HepG2 (cell line): ENCODE measurements around the gene REEP6. TPM values are rescaled to one million over a fixed set of nuclear protein-coding genes. Genes with fewer than 3 reads are reported as not detected.

Source experiments
- FOXP4 ChIP-seq: sonication (generic); formaldehyde crosslinking; IDR thresholded peaks from 2 replicates; pipeline ENCODE4 v1.4.0; 2020; ENCODE audit warnings: missing genetic modification reagents
- GABPA ChIP-seq, 2 experiments: IDR thresholded peaks; 2 replicates each; pipeline ENCODE4 v1.6.1; 2011 to 2016; ENCODE audit warnings: low read depth in 2 of 2, low read length in 1 of 2, missing biosample characterization in 1 of 2, missing genetic modification characterization in 1 of 2
- HIC2 ChIP-seq: sonication (generic); formaldehyde crosslinking; IDR thresholded peaks from 2 replicates; pipeline ENCODE4 v1.9.0; 2022; ENCODE audit warnings: low read depth, missing genetic modification reagents
- HNRNPL ChIP-seq: fragments of 200-400 bp; formaldehyde crosslinking; IDR thresholded peaks from 2 replicates; pipeline ENCODE4 v1.6.1; 2017; ENCODE audit warnings: mild to moderate bottlenecking, low read depth, low read length
- KAT7 ChIP-seq: IDR thresholded peaks from 2 replicates; pipeline ENCODE4 v1.6.1; 2018; ENCODE audit warnings: borderline replicate concordance, missing compliant biosample characterization
- MYPOP ChIP-seq: sonication (generic); formaldehyde crosslinking; IDR thresholded peaks from 2 replicates; pipeline ENCODE4 v1.8.1; 2023; ENCODE audit warnings: mild to moderate bottlenecking, moderate library complexity, missing genetic modification reagents
- NCOR1 ChIP-seq: fragments of 200-600 bp; sonication (generic); IDR thresholded peaks from 2 replicates; pipeline ENCODE4 v1.7.0; 2017; ENCODE audit warnings: antibody characterized with exemption, low read length, borderline replicate concordance
- NKX3-1 ChIP-seq: sonication (generic); formaldehyde crosslinking; IDR thresholded peaks from 2 replicates; pipeline ENCODE4 v1.5.0; 2020; ENCODE audit warnings: missing genetic modification reagents
- NR2F1 ChIP-seq, 2 experiments: fragments of 450-650 bp in 1 of 2; formaldehyde crosslinking in 1 of 2; IDR thresholded peaks; 2 replicates each; pipeline versions ENCODE4 v1.5.0 to v1.6.1; 2016 to 2020; ENCODE audit warnings: mild to moderate bottlenecking in 1 of 2, missing compliant biosample characterization in 1 of 2, missing genetic modification reagents in 1 of 2, moderate library complexity in 1 of 2
- PPARG ChIP-seq: conservative IDR thresholded peaks from 2 replicates; pipeline ENCODE4 v1.6.1; 2016; ENCODE audit warnings: missing biosample characterization, missing genetic modification reagents
- REXO4 ChIP-seq: sonication (generic); formaldehyde crosslinking; IDR thresholded peaks from 2 replicates; pipeline ENCODE4 v1.8.0; 2022; ENCODE audit warnings: missing genetic modification reagents, mild to moderate bottlenecking, borderline replicate concordance
- TARDBP ChIP-seq: sonication (generic); formaldehyde crosslinking; IDR thresholded peaks from 2 replicates; pipeline ENCODE4 v1.8.0; 2022; ENCODE audit warnings: mild to moderate bottlenecking, missing genetic modification reagents
- TFDP1 ChIP-seq: IDR thresholded peaks from 2 replicates; pipeline ENCODE4 v1.6.1; 2016; ENCODE audit warnings: missing compliant biosample characterization, missing genetic modification reagents, borderline replicate concordance
- ZFP41 ChIP-seq: sonication (generic); formaldehyde crosslinking; IDR thresholded peaks from 2 replicates; pipeline ENCODE4 v1.4.0; 2020; ENCODE audit warnings: mild to moderate bottlenecking, missing genetic modification reagents, borderline replicate concordance
- ZMAT3 ChIP-seq: sonication (generic); formaldehyde crosslinking; conservative IDR thresholded peaks from 2 replicates; pipeline ENCODE4 v1.7.0; 2021; ENCODE audit warnings: missing genetic modification reagents
- ZNF124 ChIP-seq: sonication (generic); formaldehyde crosslinking; IDR thresholded peaks from 2 replicates; pipeline ENCODE4 v1.4.0; 2020; ENCODE audit warnings: missing genetic modification reagents
- ZNF143 ChIP-seq: sonication (generic); formaldehyde crosslinking; IDR thresholded peaks from 2 replicates; pipeline ENCODE4 v1.4.0; 2020; ENCODE audit warnings: missing genetic modification reagents
- ZNF274 ChIP-seq: sonication (generic); formaldehyde crosslinking; IDR thresholded peaks from 2 replicates; pipeline ENCODE4 v1.5.1; 2020; ENCODE audit warnings: mild to moderate bottlenecking, missing genetic modification reagents
- ZNF282 ChIP-seq: fragments of 450-650 bp; IDR thresholded peaks from 2 replicates; pipeline ENCODE4 v1.6.1; 2018; ENCODE audit not compliant: partially characterized antibody
- ZNF749 ChIP-seq: sonication (generic); formaldehyde crosslinking; IDR thresholded peaks from 2 replicates; pipeline ENCODE4 v1.8.0; 2022; ENCODE audit warnings: mild to moderate bottlenecking, missing genetic modification reagents, moderate library complexity, borderline replicate concordance
- ZSCAN31 ChIP-seq: sonication (generic); formaldehyde crosslinking; IDR thresholded peaks from 2 replicates; pipeline ENCODE4 v1.5.0; 2020; ENCODE audit warnings: low read depth, mild to moderate bottlenecking, missing genetic modification reagents
- polyA plus RNA-seq, 8 experiments: library from polyadenylated mRNA; depleted of rRNA in 3 of 8; stranded (reverse) in 7 of 8; unstranded in 1 of 8; fragments of >200 nt; fragmentation: Illumina TruSeq in 4 of 8; extraction: Trizol in 4 of 8; gene quantifications; 2 replicates each; pipeline versions ENCODE4 v1.2.1 to v1.2.3, GENCODE V29; 2011 to 2016; ENCODE audit warnings: low read depth in 4 of 8, missing spikeins in 1 of 8, mixed read lengths in 1 of 8; ENCODE audit not compliant: insufficient read depth in 1 of 8
- total RNA-seq, 5 experiments: library from RNA; depleted of rRNA; stranded (reverse); fragments of >200 nt; fragmentation: Illumina TruSeq; extraction: Trizol; gene quantifications; 2 replicates each; pipeline ENCODE4 v1.2.3, GENCODE V29; 2016; ENCODE audit warnings: low read depth in 1 of 5

REEP6 gene
- total and polyA plus RNA-seq, 2 of the 13 experiments (the other 11 are each of a cell fraction or from before 2014, with no cell fraction given), result 10.0 to 28.8 TPM

- no peak for TF ChIP-seq FOXP4 (CRISPR knock-in tag)
- TF ChIP-seq HIC2 (CRISPR knock-in tag), result peak; percentile 99
- TF ChIP-seq ZMAT3 (CRISPR knock-in tag), result 0 out of 2 replicates have a peak, but pooled peaks have one; percentile 35
- TF ChIP-seq NR2F1 (CRISPR knock-in tag; IDR thresholded peaks at IDR 0.05), result peak; percentile 70 to 83
- peak; percentile 5; the same call in 1 of the 2 replicates for TF ChIP-seq PPARG (CRISPR knock-in tag)
- TF ChIP-seq KAT7 (CRISPR knock-in tag), result 0 out of 2 replicates have a peak, but pooled peaks have one; percentile 25
- TF ChIP-seq MYPOP, result 0 out of 2 replicates have a peak, but pooled peaks have one; percentile 17
- TF ChIP-seq HNRNPL, result peak; percentile 100
- TF ChIP-seq NCOR1, result no peak
- 0 out of 2 replicates have a peak, but pooled peaks have one; percentile 26 for TF ChIP-seq ZFP41
- no peak for TF ChIP-seq ZNF124 (CRISPR knock-in tag)
- TF ChIP-seq ZNF749 (CRISPR knock-in tag), result 0 out of 2 replicates have a peak, but pooled peaks have one; percentile 50
- 0 out of 2 replicates have a peak, but pooled peaks have one; percentile 16 for TF ChIP-seq TFDP1
- peak; percentile 48; the same call in 1 of the 2 replicates for TF ChIP-seq TARDBP (CRISPR knock-in tag)
- no peak for TF ChIP-seq GABPA (IDR thresholded peaks at IDR 0.05; ENCODE audit: low read depth, low read length)
- TF ChIP-seq GABPA (CRISPR knock-in tag; IDR thresholded peaks at IDR 0.05; ENCODE audit: low read depth), result 0 out of 2 replicates have a peak, but pooled peaks have one; percentile 9
- 0 out of 2 replicates have a peak, but pooled peaks have one; percentile 12 for TF ChIP-seq ZSCAN31 (CRISPR knock-in tag)
- no peak for TF ChIP-seq NKX3-1 (CRISPR knock-in tag)
- peak; percentile 72 for TF ChIP-seq ZNF143 (CRISPR knock-in tag)
- TF ChIP-seq ZNF282, result no peak
- TF ChIP-seq REXO4, result no peak
- 0 out of 2 replicates have a peak, but pooled peaks have one; percentile 10 for TF ChIP-seq ZNF274 (CRISPR knock-in tag)
- TF ChIP-seq, all 625 proteins: peak for 64
Observed at GRCh38 chr19:1492474-1493006, 1.6 kb downstream of the REEP6 start (continued).
